ENCODE data around the gene CBFA2T3. TPM values are rescaled to one million over a fixed set of nuclear protein-coding genes. Genes with fewer than 3 reads are reported as not detected.

The CBFA2T3 gene
- total RNA-seq, 4 donors from 2014 or later, result 0.95 to 7.3 (median 3.3) TPM

DNA sequence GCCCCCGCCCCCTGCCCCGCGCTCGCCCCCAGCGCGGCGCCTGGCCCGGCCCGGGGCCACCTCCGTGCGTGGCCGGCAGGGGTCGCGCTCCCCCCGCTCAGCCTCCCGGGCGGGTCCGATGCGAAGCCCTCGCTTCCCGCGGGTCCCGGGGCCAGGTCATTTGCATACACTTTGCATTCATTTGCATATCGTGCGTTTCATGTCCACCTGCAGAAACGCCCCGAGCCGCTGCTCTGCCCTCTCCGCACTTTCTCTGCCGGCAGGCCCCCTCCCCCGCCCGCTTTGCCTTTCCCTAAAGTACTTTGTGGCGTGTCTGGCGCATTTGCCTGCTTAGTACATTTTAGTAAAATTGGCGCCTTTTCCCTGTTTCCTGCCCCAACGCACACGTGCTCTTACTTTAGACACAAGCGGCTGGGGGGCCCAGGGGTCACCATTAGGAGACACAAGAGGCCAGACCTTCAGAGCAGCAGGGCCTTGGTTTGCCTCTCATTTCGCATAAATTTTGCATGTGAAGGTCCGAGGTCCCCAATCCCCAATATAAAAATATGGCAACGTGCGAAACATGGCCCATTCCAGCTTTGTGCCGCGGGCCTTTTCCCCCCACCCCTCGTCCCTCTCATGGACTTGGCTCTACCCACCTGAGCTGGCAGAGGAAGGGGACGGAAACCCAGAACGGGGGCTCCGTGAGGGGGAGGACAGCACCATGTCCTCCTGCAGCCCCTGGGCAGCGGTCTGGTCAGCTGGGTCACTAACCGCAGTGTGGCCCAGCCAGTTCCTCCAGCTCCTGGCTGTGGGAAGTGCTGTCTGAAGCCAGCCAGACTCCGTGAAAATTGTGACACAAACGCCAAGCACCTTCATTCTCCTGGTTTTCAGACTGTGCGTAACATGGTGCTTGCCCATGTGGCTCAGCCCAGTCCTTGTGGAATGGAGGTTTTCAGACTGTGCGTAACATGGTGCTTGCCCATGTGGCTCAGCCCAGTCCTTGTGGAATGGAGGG, 34.8 kb downstream of the CBFA2T3 start:
- Histone ChIP-seq H3K27ac (no peak overlapping the region), H3K4me3 (peak overlapping the region; percentile 36 to 63 (median 40)), H3K9me3 (no peaks in the 10 kb centered on the region), H3K27me3 (peaks cover 10 to 29% (median 25%) of the 10 kb centered on the region in 3 donors), H3K4me1 (peaks cover 18% of the 10 kb centered on the region in 2 donors), H3K36me3 (no peaks in the 10 kb centered on the region)
- no peak for TF ChIP-seq POLR2A (IDR thresholded peaks at IDR 0.05)
- TF ChIP-seq, protein P1, sequence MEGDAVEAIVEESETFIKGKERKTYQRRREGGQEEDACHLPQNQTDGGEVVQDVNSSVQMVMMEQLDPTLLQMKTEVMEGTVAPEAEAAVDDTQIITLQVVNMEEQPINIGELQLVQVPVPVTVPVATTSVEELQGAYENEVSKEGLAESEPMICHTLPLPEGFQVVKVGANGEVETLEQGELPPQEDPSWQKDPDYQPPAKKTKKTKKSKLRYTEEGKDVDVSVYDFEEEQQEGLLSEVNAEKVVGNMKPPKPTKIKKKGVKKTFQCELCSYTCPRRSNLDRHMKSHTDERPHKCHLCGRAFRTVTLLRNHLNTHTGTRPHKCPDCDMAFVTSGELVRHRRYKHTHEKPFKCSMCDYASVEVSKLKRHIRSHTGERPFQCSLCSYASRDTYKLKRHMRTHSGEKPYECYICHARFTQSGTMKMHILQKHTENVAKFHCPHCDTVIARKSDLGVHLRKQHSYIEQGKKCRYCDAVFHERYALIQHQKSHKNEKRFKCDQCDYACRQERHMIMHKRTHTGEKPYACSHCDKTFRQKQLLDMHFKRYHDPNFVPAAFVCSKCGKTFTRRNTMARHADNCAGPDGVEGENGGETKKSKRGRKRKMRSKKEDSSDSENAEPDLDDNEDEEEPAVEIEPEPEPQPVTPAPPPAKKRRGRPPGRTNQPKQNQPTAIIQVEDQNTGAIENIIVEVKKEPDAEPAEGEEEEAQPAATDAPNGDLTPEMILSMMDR (IDR thresholded peaks at IDR 0.05 in 4 of 5, conservative IDR thresholded peaks at IDR 0.05 in 1 of 5), result peak in 4 of 5 experiments; percentile 58 to 86 (median 66)
- DNase-seq (no peak), ATAC-seq (peak; percentile 29 to 33)
- intact Hi-C loops (cut with DNase I; ENCODE audit: low total_unique reads), result loop anchor here (1.0 to 5.0 kb wide), 3 partner anchors 55 to 274 kb away; no protein-coding TSS in a partner anchor
- in situ Hi-C loops (cut with MboI; ENCODE audit: low sequenced_read_pairs in 4 of 4), result no loop called here

DNA sequence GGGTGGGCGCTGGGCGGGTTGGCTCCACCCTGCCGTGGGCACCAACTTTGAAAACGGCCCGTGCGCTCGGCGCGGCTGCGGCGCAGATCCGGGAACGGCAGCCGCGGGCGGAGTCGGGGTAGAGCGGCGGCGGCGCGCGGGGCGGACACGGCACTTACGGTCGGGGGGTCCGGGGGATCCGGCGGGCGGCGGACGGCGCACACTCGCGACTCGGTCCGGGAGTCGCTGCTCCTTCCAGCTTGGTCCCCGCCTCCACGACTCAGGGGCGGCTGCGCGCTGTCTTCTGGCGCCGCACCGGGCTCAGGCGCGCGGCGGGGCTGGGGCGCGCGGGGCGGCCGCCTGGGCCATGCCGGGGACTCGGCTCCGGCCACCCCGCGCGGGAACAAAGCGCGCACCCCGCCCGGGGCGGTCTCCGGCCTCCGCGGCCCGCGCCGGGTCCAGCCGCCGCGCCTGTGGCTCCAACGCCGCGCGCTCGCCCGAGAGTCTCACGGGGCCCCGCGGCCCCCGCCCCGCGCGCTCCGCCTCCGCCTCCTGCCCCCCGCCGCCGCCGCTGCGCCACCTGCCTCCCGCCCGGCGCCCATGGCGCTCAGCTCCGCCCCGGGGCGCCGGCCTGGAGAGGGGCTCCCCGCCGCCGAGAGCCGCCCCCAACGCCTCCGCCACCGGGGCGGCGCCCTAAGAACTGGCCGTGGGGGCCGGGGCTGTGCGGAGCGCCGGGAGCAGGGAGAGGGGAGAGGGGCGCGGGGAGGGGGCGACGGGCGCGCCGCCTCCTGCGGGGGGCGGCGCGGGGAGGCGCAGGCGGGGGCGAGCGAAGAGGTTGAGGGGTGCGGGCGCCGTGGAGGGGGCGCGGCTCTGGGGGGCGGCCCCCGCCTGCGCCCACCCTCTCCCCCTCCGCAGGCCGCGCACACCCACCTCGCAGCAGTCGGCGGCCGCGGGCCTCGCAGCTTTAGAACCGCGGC, 35.9 kb downstream of the CBFA2T3 start:
- intact Hi-C loops (cut with DNase I; ENCODE audit: low total_unique reads) (loop anchor here (1.0 to 5.0 kb wide), 2 partner anchors 54 to 275 kb away; no protein-coding TSS in a partner anchor), in situ Hi-C loops (cut with MboI; ENCODE audit: low sequenced_read_pairs in 4 of 4) (no loop called here)
- DNase-seq (no peak), ATAC-seq (peak in 1 of 2 donors; percentile 22)
- Histone ChIP-seq H3K36me3 (no peaks in the 10 kb centered on the region), H3K4me1 (peaks cover 19 to 21% of the 10 kb centered on the region in 2 donors), H3K4me3 (peak overlapping the region; percentile 59 to 65 (median 63)), H3K27ac (peak overlapping the region; percentile 63 to 81 (median 77)), H3K9me3 (no peaks in the 10 kb centered on the region), H3K27me3 (peaks cover 7 to 28% (median 25%) of the 10 kb centered on the region in 3 donors)
- TF ChIP-seq, protein P1 (IDR thresholded peaks at IDR 0.05 in 4 of 5, conservative IDR thresholded peaks at IDR 0.05 in 1 of 5), result no peak
- peak in 1 of 2 donors; percentile 25 for TF ChIP-seq POLR2A (IDR thresholded peaks at IDR 0.05)

DNA sequence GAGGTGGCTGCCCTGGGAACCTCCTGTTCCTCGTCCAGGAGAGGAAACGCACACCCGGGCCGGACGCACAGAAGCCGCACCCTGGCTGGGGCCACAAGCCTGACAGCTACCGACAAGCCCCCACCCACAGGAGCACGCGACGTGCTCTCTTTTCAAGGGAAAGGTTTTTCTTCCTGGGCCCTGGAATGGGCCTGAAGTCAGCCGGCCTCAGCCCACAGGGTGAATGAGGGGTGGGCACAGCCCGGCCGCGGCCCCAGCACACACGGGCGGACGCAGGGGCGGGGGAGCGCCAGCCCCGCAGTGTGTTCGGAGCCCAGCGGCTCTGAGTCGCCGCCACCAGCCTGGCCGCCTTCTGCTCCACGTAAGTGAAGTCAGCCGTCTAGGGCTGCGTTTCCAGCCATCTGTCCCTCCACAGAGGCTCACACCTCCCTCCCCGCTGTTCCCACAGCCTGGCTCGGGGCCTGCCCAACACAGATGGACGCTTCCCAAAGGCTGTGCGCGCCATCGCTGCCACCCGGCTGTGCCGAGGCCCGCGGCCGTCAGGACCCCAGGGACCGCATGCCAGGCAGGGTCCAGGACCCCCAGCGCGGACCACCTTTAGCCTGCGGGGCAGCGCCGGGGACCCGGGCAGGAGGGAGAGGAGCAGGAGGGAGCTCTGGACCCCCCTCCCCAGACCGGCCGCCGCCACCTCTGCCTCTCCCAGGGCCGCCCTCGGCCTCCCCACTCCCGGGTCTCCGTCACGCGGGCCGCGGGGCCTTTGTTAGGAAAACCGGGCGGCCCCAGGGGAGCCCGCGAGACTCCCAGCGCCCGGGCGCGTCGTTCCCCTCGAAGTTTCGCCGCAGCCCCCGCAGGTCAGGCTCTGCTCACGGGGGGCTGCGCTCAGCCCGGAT, 36.8 kb downstream of the CBFA2T3 start:
- Histone ChIP-seq H3K4me1 (peaks cover 24 to 29% of the 10 kb centered on the region in 2 donors), H3K4me3 (peak overlapping the region; percentile 59 to 65 (median 63)), H3K27me3 (peaks cover 7 to 28% (median 25%) of the 10 kb centered on the region in 3 donors), H3K27ac (peak overlapping the region; percentile 63 to 81 (median 77)), H3K9me3 (no peaks in the 10 kb centered on the region), H3K36me3 (no peaks in the 10 kb centered on the region)
- TF ChIP-seq, protein P1 (IDR thresholded peaks at IDR 0.05 in 4 of 5, conservative IDR thresholded peaks at IDR 0.05 in 1 of 5), result no peak
- no peak for TF ChIP-seq POLR2A (IDR thresholded peaks at IDR 0.05)
- intact Hi-C loops (cut with DNase I; ENCODE audit: low total_unique reads), result loop anchor here (5.0 kb wide), 1 partner anchor 53 kb away; no protein-coding TSS in a partner anchor
- in situ Hi-C loops (cut with MboI; ENCODE audit: low sequenced_read_pairs in 4 of 4), result no loop called here
- ATAC-seq (peak in 1 of 2 donors; percentile 27), DNase-seq (no peak)
